PFSK-1 (cell line): ENCODE data around the gene HOMER2.

ENCODE experiments used
- FOXP2 ChIP-seq: optimal IDR thresholded peaks from 2 replicates; pipeline ENCODE3; 2011; ENCODE audit warnings: borderline replicate concordance, control low read depth, inconsistent platforms; ENCODE audit not compliant: insufficient read depth; ENCODE audit errors: extremely low read length, extremely low read depth
- POLR2AphosphoS5 ChIP-seq: IDR thresholded peaks from 2 replicates; pipeline ENCODE4 v1.6.1; 2012; ENCODE audit warnings: low read depth, mild to moderate bottlenecking, control low read depth, low read length, moderate library complexity
- SIN3A ChIP-seq: IDR thresholded peaks from 2 replicates; pipeline ENCODE4 v1.6.1; 2012; ENCODE audit warnings: mild to moderate bottlenecking, low read length, moderate library complexity, borderline replicate concordance; ENCODE audit not compliant: insufficient read depth
- TAF1 ChIP-seq: IDR thresholded peaks from 2 replicates; pipeline ENCODE4 v1.6.1; 2012; ENCODE audit warnings: low read length, control low read depth, borderline replicate concordance; ENCODE audit not compliant: insufficient read depth
- TF ChIP-seq, protein P1 (sequence below), 2 experiments: IDR thresholded peaks; 2 replicates each; pipeline versions ENCODE4 v1.6.1 to v1.8.0; 2011 to 2012; ENCODE audit warnings: low read depth in 2 of 2, low read length in 2 of 2, control low read depth in 1 of 2, inconsistent platforms in 1 of 2, mild to moderate bottlenecking in 1 of 2, moderate library complexity in 1 of 2; ENCODE audit not compliant: insufficient read depth in 1 of 2

Gene HOMER2

DNA sequence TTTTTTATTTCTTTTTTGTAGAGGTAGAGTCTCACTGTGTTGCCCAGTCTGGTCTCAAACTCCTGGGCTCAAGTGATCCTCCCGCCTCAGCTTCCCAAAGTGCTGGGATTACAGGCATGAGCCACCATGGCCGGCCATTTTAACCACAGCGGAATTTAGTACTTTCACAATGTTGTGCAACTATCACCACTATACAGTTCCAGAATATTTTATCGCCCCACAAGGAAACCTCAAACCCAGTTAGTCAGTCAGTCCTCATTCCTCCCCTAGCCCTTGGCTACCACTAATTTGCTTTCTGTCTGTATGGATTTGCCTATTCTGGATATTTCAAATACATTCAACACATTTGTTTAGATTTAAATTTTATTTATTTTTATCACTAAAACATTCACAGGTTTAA is 15.5 kb upstream of the HOMER2 start:
- TF ChIP-seq SIN3A (no peak), FOXP2 (no peak), POLR2AphosphoS5 (no peak), TAF1 (no peak)
- TF ChIP-seq, protein P1, sequence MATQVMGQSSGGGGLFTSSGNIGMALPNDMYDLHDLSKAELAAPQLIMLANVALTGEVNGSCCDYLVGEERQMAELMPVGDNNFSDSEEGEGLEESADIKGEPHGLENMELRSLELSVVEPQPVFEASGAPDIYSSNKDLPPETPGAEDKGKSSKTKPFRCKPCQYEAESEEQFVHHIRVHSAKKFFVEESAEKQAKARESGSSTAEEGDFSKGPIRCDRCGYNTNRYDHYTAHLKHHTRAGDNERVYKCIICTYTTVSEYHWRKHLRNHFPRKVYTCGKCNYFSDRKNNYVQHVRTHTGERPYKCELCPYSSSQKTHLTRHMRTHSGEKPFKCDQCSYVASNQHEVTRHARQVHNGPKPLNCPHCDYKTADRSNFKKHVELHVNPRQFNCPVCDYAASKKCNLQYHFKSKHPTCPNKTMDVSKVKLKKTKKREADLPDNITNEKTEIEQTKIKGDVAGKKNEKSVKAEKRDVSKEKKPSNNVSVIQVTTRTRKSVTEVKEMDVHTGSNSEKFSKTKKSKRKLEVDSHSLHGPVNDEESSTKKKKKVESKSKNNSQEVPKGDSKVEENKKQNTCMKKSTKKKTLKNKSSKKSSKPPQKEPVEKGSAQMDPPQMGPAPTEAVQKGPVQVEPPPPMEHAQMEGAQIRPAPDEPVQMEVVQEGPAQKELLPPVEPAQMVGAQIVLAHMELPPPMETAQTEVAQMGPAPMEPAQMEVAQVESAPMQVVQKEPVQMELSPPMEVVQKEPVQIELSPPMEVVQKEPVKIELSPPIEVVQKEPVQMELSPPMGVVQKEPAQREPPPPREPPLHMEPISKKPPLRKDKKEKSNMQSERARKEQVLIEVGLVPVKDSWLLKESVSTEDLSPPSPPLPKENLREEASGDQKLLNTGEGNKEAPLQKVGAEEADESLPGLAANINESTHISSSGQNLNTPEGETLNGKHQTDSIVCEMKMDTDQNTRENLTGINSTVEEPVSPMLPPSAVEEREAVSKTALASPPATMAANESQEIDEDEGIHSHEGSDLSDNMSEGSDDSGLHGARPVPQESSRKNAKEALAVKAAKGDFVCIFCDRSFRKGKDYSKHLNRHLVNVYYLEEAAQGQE (IDR thresholded peaks at IDR 0.05; ENCODE audit: insufficient read depth in 1 of 2, low read depth in 2 of 2, low read length in 2 of 2), result no peak

DNA sequence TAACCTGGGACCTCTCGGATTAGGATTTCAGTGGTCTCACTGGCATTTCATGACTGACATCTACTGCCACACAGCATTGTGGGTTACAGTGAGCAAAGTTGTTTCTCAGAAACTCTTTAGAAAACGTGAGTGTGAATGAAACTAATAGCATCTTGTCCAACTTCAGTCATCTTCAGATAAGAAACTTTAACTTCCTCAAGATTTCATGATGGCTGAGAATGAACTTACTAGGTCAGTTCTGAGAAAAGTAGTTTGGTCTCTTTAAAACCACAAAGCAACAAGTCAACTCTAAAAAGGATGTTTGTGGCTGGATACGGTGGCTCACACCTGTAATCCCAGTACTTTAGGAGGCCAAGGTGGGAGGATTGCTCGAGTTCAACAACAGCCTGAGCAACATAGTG is 14.2 kb upstream of the HOMER2 start:
- TF ChIP-seq, protein P1 (IDR thresholded peaks at IDR 0.05; ENCODE audit: insufficient read depth in 1 of 2, low read depth in 2 of 2, low read length in 2 of 2), result no peak
- no peak for TF ChIP-seq FOXP2
- no peak for TF ChIP-seq POLR2AphosphoS5
- no peak for TF ChIP-seq TAF1
- no peak for TF ChIP-seq SIN3A

DNA sequence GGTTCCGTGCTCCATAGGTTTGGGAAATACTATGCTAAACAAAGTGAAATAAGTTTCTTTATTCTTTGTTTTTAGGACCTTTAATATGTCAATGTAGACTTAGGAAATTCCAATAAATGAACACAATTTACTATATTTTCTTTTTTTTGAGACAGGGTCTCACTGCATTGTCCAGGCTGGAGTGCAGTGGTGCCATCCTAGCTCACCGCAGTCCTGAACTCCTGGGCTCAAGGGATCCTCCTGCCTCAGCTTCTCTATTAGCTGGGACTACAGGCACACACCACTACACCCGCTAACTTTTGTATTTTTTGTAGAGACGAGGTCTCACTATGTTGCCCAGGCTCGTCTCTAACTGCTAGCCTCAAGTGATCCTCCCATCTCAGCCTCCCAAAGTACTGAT is 12.4 kb upstream of the HOMER2 start:
- no peak for TF ChIP-seq TAF1
- no peak for TF ChIP-seq POLR2AphosphoS5
- TF ChIP-seq SIN3A, result no peak
- TF ChIP-seq FOXP2, result no peak

DNA sequence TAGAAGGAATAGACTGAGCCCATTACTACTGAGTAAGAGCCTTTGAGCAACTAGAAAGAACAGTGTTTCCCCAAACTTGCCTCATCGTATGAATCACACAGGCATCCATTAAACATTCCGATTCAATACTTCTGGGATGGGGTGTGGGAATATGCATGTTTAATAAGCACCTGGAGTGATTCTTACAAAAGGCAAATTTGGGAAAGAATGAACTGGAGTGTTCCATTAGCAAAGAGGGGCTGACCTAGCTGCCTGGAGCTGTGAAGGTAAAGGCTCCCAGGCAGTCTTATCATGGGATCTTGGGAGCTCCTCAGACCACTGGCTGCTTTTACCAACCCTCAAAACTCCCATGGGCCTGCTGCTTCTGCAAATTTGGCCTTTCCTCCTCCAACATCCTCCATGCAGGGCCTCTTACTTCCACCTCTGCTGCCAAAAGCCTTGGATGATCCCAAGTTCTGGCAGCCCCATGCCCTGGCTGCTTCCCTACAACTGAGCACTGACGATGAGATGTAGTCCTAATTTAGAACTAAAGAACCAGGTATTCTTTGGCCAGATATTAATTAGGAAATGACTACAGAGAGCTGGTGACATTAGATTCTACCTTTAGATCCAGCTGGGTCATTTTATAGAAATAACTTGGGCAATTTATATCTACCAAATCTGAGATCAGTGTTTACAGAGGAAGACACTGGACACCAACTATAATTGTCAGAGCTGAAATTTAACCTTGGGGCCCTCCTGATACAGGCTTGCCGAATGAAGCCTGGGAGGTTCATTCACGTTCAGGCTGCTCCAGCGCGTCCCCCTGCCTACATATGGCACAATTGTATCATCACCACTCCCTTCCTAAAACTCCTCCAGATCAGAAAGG is 11.2 kb upstream of the HOMER2 start:
- TF ChIP-seq TAF1 (no peak), SIN3A (no peak), POLR2AphosphoS5 (no peak), FOXP2 (no peak)
- TF ChIP-seq, protein P1 (IDR thresholded peaks at IDR 0.05; ENCODE audit: insufficient read depth in 1 of 2, low read depth in 2 of 2, low read length in 2 of 2), result no peak

DNA sequence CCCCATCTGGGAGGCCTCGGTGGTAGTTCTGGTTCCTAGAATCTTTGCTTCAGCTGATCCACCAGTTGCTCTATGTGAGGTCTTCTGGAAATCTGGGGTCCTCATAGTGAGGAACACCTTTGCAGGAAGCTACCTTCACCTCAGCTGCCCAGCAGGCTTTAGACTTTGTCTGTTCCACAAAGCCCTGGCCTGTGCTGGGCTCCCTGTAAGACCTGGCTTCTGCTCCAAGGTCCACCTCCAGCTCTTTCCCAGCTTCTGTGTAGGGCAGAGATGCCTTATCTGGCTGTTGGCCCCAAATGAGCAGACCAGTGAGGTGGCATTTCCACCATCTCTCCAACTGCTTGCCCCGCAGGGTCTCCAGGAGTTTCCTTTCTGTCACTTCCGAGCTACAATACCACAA is 8.2 kb upstream of the HOMER2 start:
- TF ChIP-seq SIN3A (no peak), TAF1 (no peak), POLR2AphosphoS5 (no peak), FOXP2 (no peak)
- TF ChIP-seq, protein P1 (IDR thresholded peaks at IDR 0.05; ENCODE audit: insufficient read depth in 1 of 2, low read depth in 2 of 2, low read length in 2 of 2), result no peak
